GM10248 (cell line): Measurements from ENCODE around the gene SPDYE1.
A peak's percentile ranks its signal among the peaks of the same experiment; 100 is the strongest.
"Not testable (repeated sequence)": the region's sequence is repeated elsewhere in the genome, so short reads cannot be mapped to it uniquely, and the experiment has no call there.

Source experiments
- CTCF ChIA-PET: fragments of 300-600 bp; sonication (Branson Sonifier 250); formaldehyde crosslinking; extraction: SDS; loops from one replicate; lab custom pipeline; 2021; ENCODE audit warnings: antibody characterized with exemption; lab: Yijun Ruan, JAX
- POLR2A ChIA-PET: fragments of 350-650 bp; sonication (Branson Sonifier 250); formaldehyde crosslinking; extraction: SDS; loops from one replicate; lab custom pipeline; 2020; ENCODE audit warnings: antibody characterized with exemption; lab: Yijun Ruan, JAX
- DNase-seq: peaks from one replicate; pipeline ENCODE4 v3.0.0; 2012; ENCODE audit errors: extremely low spot score
- TF ChIP-seq, protein P1 (sequence below): IDR thresholded peaks from 2 replicates; pipeline ENCODE4 v1.5.1; 2012; ENCODE audit warnings: mild to moderate bottlenecking, low read depth; ENCODE audit errors: extremely low read depth, missing control alignments, control extremely low read depth

The SPDYE1 gene

DNA sequence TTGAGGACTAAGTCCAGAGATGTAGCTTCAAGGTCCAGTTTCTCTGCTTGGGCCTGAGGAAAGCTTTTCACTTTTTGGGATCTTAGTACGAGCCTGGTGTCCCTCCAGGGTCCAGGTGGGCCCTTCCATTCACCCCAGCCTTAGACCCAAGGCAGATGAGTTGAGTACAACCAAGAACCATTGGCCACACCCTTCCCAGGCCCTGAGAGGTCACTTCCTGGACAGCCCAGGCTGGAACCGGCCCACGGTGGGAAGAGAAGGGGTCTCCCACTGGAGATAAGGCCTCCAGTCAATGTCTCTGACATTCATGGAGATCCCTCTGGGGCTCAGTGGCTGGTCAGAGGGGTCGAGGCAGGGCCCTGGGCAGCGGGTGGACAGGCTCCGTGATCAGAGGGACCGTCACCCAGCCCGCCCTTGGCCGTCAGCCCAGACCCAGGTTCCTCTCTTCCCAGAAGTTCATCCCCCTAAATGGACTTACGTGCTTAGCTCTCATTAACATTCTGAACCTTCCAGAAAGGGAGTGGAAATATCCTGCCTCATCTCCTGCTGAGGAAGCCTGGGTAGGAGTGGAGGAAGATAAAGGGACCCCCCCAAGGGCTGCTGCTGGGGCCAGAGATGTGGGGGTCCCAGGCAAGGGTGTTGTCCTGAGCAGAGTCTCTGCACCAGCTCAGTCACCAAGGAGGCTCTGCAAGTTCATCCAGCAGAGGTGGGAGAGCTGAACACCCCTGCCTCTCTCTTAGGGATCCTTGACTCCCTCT lies 22.8 kb upstream of the SPDYE1 start:
- POLR2A ChIA-PET, CTCF ChIA-PET, DNase-seq: not testable (repeated sequence)

DNA sequence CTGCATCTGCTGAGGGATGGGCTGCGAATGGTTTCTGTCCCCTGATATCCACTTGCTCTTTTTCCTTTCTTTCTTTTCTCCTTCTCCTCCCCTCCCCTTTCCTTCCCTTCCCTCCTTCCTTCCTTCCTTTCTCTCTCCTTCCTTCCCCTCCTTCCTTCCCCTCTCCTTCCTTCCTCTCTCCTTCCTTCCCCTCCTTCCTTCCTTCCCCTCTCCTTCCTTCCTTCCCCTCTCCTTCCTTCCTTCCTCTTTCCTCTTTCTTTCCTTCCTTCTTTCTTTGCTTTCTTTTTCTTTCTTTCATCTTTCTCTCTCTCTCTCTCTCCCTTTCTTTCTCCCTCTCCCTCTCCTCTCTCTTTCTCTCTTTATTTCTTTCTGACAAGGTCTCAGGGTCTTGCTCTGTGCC lies 20.2 kb upstream of the SPDYE1 start:
- ChIA-PET POLR2A (no interaction called here), CTCF (no interaction called here)
- no peak for DNase-seq
- TF ChIP-seq, protein P1, sequence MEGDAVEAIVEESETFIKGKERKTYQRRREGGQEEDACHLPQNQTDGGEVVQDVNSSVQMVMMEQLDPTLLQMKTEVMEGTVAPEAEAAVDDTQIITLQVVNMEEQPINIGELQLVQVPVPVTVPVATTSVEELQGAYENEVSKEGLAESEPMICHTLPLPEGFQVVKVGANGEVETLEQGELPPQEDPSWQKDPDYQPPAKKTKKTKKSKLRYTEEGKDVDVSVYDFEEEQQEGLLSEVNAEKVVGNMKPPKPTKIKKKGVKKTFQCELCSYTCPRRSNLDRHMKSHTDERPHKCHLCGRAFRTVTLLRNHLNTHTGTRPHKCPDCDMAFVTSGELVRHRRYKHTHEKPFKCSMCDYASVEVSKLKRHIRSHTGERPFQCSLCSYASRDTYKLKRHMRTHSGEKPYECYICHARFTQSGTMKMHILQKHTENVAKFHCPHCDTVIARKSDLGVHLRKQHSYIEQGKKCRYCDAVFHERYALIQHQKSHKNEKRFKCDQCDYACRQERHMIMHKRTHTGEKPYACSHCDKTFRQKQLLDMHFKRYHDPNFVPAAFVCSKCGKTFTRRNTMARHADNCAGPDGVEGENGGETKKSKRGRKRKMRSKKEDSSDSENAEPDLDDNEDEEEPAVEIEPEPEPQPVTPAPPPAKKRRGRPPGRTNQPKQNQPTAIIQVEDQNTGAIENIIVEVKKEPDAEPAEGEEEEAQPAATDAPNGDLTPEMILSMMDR, result no peak

DNA sequence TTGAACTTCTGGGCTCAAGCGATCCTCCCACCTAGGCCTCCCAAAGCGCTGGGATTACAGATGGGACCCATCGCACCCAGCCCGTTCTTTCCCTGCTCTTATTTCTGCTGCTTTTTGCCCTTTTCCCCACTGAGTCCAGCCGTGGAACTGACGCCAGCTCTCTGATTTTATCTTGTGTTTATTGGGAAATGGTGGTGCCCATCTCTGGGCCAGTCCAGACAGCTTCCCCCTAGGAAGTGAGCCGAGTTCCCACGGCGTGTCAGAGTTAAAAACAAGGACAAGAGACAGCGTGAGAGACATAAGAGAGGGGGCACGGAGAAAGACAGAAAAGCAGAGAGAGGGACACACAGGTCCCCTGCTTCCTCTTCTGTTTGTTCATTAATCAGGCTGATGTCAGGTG lies 19.6 kb upstream of the SPDYE1 start:
- DNase-seq, POLR2A ChIA-PET, CTCF ChIA-PET: not testable (repeated sequence)

DNA sequence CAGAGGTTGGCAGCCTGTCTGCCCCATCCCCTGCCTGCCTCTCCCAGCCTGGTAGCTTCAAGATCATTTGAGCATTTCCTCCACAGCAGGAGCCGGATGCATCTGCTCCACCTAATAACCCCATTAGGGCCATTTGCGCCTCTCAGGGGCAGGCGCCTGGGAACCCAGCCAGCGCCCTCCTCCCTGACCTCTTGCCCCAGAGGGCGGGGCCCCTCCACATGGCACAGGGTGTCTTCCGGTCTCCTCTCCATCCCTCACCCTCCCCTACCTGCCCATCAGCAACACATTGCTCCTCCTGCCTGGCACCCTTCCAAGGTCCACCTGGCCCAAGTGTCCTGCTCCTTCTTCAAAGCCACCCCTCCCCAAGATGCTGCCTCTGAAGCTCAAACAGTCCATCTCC lies 14.8 kb upstream of the SPDYE1 start:
- POLR2A ChIA-PET, DNase-seq, CTCF ChIA-PET: not testable (repeated sequence)

DNA sequence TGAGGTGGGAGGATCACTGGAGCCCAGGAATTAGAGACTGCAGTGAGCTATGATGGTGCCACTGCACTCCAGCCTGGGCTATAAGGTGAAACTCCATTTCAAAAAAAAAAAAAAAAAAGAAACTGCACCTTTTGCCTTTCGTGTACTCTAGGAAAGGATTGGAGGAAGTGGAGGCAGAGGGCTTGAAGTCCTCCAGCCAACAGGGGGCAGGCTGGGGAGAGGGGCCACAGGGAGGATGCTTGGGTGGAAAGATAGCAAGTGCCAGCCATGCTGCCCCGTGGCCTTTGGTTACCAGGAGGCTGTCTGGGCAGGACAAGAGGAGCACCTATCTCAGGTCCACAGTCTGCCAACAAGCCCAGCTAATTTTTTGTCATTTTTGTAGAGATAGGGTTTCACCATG lies 14.0 kb upstream of the SPDYE1 start:
- POLR2A ChIA-PET, result not testable (repeated sequence)

DNA sequence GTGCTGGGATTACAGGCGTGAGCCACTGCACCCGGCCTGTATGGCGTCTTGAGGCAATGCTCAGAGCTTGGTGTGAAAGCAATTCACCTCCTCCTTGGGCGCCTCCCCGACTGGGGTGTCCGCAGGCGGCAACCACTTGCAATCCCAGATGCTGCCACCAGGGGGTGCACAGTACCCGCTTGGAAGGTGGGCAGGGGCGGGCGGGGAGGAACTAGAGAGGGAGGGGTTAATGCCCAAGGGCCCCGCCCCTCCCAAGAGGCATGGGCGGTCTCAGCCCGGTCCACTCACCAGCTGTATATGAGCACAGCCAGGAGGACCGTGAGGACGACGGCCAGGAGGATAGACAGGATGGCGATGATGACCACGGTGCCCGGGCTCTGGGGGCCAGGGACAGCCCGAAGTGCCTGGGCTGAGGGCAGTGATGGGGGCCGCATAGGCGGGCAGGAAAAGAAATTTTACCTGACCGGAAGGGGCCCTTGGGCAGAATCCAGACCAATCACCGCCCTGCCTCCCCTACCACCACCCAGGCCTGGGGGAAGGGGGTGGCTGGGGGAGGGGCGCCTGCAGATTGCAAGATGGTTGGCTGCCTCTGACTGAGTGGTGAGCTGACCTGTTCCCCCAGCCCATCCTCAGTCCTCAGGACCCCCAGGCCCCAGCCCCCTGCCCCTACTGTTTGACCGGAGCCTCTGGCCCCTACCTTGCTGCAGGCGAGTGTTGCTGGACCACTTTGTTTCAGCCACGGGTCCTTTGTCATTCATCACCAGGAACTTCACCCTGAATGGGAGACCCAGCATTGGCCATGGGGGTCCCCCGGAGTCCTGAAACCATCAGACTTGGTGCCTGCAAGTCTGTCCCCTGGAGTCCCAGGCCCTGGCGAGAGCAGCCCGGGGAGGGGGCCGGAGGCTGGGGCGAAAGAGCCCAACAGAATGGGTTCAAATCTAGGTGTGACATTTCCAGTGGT lies 11.5 kb upstream of the SPDYE1 start:
- CTCF ChIA-PET, POLR2A ChIA-PET: not testable (repeated sequence)
- peak; percentile 74 for DNase-seq
- TF ChIP-seq, protein P1, result peak; percentile 67

More for the DNA sequence above, 14.0 kb upstream of the SPDYE1 start:
- CTCF ChIA-PET, DNase-seq: not testable (repeated sequence)

DNA sequence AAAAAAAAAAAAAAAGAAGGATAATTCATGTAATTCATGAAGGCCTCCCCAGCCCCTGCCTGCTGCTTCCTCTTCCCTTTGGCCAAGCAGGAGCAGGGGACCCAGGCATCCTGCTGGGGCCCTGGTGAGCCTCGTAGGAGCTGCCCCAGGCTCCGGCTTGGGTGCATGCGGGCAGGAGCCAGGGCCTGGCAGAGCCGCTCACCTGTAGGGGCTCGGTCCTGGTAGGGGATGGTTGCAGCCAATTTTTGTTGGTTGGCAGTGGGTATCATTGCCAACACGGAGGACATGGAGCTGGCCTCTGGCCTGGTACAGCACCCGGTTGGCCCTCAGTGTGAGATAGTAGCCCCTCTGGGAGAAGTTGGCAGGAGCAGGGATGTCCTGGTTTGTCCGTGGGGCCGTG lies 10.2 kb upstream of the SPDYE1 start:
- POLR2A ChIA-PET, DNase-seq, CTCF ChIA-PET: not testable (repeated sequence)

DNA sequence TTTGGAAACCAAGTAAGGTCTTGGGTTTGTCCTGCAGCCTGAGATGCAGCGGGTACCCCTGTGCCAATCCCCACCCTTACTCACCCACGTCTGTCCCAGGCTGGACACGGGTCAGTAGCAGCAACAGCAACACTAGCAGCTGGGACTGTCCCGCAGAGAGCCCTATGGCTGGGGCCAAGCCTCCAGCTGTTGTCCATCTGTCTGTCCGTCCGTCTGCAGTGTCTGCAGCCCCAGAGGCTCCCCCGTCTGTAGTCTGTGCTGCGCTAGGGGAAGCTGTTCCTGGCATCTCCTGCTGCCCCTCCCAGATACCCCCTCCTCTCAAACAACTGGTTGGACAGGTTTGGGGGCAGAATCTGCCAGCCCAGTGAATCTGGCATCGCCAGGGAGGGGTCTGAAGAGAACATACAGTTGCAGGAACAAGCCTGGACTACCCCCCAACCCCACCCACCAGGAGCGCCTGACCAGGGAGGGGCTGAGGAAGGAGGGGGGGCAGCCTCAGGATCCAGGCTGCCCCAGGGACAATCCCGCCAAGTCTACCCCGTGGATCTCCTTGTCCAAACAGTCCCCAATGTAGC lies 7.6 kb upstream of the SPDYE1 start:
- POLR2A ChIA-PET, DNase-seq, CTCF ChIA-PET: not testable (repeated sequence)

DNA sequence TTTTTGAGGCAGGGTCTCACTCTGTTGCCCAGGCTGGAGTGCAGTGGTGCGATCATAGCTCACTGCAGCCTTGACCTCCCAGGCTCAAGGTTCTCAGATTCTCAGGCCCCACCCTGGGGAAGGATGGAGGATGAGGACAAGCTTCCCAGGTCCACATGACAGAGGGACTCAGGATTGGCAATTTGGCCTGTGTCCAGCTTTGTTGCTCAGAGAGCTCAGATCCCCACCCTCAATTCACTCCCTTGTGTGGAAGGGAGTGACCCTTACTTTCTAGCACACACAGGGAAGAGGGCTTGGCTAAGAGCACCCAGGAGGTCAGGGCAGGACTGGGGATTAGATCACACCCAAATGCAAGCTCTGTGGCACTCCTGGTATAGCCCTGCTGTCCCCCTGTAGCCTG lies 6.9 kb upstream of the SPDYE1 start:
- CTCF ChIA-PET, DNase-seq, POLR2A ChIA-PET: not testable (repeated sequence)

DNA sequence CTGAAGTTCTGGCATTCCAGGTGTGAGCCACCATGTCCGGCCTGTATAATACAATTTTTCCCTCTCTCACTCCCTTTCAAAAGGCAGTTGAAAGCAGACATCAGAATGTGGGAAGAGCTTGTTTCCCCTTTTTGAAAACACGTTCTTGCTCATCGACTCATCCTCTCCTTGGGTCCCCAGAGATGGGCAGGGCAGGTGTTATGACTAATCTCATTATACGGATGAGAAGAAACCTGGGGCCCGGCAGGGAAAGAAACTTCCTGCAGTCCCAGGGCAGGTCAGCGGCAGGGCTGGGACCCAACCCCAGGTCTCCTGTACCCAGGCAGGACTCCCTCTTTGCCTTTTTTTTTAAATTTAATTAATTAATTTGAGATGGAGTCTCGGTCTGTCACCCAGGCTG lies 4.8 kb upstream of the SPDYE1 start:
- POLR2A ChIA-PET, DNase-seq, CTCF ChIA-PET: not testable (repeated sequence)

DNA sequence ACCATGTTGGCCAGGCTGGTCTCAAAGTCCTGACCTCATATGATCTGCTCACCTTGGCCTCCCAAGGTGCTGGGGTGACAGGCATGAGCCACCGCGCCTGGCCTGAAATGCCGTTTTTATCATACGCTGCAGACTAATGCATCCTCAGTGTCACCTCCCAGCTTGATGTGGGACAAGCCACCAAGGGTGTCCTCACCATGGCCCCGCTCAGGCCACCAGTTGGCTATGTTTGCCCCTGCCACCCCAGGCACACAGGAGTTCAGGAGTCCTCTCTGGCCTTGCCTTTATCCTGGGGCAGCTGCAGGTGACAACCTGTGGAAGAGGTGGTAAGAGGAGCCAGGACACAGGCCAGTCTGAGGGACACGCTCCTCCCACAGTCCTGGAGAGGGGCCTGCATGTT lies 3.0 kb upstream of the SPDYE1 start:
- DNase-seq, CTCF ChIA-PET, POLR2A ChIA-PET: not testable (repeated sequence)

DNA sequence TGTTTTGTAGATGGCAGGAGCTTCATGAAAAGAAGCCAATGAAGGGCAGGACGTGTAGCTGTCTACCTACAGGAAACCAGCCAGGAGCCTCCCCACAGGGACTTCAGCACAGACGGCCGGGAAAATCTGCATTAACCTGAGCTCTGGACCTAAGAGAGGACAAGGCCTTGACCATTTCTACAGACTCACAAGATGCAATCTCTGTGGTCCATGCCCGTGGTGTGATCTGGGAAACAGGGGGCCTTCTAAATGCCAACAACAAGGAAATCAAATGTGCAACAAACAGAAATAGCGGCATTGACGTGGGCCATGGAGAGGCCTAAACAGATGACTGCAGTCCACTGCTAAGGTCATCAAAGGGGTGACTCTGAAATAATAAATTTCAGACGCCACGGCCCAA lies 14.4 kb downstream of the SPDYE1 start:
- POLR2A ChIA-PET, CTCF ChIA-PET: not testable (repeated sequence)
- peak; percentile 0 for DNase-seq

DNA sequence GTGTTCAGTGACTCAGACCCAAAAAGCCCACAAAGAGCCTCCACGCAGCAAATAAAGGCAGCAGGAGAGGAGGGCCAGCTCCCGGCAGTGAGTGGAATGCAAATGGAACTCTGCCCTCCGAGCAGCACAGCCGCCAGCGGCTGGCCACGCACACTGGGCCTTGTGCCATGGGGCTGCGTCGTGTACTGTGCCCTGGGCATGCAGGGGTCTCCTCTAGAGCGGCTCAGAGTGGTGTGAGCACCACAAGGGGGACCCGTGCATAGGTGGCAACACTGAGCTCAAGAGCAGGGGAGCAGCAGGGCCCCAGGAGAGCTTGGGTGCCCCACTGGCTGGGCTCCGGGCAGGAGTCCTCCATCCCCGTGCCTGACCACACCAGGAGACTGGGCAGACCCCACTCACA lies 17.4 kb downstream of the SPDYE1 start:
- DNase-seq, CTCF ChIA-PET, POLR2A ChIA-PET: not testable (repeated sequence)
